HG03045 (cell line): ENCODE data around the gene KHDRBS2.

Experiments
- ATAC-seq: cut with Tn5 transposase; IDR thresholded peaks from one replicate; pipeline ENCODE4 v1.9.1; 2021; ENCODE audit warnings: mild to moderate bottlenecking, moderate library complexity; ENCODE audit not compliant: unreplicated experiment

Gene KHDRBS2

DNA sequence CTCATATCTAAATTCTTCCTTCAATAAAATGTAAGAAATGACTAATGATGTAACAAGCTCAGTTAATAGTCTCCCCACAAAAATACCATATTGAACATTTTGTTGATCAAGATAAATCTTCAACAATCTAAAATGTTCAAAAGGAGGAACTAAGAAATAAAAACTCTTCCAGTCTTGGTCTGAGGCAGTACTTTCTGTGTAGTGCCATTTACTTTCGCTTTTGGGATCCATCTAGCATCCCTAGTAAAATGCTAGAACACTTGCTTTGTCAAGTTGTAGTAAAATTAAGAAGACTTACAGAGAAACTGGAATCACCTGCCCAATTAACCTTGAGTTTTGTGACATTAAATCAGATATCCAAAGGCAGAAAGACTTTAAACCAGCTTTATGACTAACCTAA lies 246.4 kb downstream of the KHDRBS2 start:
- ATAC-seq = no peak

DNA sequence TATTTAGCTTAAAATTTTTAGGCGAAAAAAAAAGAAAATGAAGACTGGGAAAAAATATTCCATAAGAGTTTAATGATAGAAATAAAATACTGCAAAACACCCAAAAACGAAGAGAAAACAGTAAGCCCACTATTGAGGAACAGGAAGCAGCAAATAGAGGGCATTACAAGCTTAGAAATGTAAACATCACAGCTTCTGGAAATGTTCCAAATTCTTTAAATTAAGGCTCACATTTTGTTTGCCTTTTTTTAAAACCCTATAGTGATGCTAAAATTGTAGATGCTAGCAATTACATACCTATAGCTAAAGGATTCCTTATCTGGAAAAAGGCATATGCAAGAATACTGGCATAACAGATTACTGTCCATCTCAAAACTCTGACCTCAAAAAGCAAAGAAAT lies 248.6 kb downstream of the KHDRBS2 start:
- ATAC-seq = no peak

DNA sequence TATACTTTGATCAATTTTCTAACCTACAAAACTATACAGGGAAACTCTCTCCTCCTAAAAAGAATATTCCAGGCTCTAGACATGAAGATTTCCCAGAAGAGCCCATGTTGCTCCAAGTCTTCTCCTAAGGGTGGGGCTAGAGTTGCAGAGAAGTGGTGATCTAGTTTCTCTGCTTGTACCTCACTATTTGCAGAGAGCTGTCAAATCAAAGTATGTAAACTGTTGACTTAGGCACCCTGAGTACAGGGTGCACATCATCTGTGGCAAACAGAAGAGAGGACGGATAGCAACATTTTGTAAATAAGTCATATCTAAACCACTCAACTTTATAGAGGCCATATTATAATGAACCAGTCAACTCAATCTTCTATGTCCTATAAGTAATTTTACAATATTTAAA lies 250.1 kb downstream of the KHDRBS2 start:
- no peak for ATAC-seq

DNA sequence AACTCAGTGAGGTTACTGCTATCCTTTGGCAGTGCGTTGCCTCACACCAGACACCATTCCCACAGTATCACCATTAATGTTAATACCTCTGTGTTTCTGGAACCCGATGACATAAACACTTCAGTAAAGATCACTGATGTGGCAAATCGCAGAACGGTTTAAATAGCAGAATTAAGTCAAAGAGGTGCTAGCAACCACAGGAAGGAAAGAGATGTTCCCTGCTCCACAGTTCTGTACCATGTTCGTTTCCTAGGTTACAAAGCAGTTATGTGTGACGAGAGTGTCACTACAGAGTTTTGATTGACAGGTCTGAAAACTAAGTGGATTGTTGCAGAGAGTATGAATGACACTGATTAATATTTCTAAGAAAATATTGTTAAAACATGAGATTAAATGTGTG lies 272.3 kb downstream of the KHDRBS2 start:
- ATAC-seq = no peak

DNA sequence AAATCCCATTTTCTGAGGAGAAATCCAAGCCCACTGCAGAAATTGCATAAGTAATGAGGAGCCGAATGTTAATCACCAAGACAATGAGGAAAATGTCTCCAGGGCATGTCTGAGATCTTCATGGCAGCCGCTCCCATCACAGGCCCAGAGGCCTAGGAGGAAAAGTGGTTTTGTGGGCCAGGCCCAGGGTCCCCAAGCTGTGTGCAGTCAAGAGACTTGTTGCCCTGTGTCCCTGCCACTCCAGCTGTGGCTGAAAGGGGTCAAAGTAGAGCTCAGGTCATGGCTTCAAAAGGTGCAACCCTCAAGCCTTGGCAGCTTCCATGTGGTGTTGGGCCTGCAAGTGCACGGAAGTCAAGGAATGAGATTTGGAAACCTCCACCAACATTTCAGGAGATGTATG lies 276.6 kb downstream of the KHDRBS2 start:
- no peak for ATAC-seq

DNA sequence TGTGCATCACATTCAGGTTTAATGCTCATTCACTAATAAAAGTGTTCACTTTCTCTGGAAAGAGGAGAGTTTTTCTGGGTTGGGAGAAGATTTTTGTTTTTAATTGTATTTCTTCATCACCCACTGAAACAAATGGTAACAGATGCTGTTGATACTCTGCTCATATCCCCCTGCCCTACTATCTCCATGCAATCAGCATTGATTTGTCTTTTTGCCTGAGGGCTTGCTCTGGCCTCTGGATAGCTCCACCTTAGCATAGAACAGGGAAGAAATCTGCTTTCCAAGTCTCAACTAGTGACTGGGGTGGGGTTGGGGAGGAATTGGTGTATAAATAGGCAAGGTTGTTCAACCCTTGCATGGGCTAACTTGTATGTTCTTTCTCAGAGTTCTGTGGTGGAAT lies 296.4 kb downstream of the KHDRBS2 start:
- no peak for ATAC-seq

DNA sequence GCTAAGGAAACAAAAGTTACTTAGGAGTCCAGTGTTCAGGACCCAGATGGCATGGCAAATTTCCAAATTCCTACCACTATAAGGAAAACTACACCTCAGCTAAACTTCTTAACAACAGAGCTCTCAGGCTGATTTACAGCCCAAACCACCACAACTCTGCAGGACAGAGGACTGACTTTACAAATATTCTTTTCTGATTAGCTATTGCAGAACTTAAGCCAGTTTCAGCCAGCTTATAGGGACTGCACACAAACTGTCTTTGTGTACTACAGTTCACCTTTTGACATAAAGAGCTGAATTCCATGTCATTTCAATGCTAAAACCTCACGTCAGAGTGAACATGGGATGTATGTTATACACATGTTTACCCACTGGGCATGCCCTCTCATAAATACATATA lies 305.4 kb downstream of the KHDRBS2 start:
- ATAC-seq = no peak

DNA sequence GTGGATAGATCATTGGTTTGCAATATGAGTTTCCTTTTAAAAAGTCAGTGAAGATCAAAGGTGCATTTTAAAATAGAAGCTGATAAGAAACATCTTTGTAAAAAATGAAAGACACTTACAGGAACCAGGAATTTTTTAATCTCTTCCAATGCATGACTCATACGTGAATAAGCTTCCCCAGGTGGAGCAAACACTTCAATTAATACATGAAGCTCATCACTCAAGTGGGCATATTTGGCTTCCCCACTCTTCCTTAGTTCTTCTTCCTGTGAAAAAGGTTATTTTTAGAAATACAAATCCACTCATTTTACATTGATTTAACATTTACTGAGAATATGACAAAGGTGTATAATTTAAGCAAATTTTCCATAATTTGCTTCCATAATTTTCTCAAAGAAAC lies 308.1 kb downstream of the KHDRBS2 start:
- no peak for ATAC-seq

DNA sequence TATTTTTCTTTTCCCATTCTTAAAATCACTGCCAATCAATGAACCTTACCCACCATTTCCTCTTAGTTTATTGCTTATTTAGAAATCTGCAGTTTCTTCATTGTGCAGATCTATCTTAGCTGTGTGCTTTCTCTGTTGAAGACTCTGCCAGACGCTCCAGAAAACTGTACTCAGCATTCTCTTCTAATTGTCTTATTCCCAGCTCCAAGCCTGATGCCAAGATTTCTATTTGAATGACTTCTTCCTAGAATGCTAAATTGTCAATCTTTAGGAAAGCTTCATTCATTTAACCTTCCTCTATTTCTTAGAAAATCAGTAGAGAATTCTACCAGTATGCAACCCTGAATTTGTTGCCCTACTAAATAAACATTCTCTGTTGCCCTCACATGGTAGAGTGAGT lies 308.9 kb downstream of the KHDRBS2 start:
- no peak for ATAC-seq

DNA sequence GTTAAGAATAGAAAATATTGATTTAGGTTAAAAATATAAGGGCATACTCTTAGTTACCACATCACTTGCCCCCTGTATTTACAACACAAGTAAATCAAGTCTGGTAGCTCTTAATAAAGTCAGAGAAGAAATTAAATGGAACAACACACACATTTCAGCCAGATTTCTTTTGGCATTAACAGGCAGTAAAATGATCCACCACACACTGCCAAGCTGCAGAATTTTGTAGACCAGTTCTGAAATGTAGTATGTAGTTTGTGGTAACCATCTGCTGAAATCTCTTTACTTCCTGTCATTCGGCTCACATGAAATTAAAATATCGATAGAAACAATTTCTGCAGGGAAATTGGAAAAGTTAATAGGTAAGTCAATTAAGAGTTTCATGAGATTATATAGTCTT lies 326.8 kb downstream of the KHDRBS2 start:
- ATAC-seq = no peak

DNA sequence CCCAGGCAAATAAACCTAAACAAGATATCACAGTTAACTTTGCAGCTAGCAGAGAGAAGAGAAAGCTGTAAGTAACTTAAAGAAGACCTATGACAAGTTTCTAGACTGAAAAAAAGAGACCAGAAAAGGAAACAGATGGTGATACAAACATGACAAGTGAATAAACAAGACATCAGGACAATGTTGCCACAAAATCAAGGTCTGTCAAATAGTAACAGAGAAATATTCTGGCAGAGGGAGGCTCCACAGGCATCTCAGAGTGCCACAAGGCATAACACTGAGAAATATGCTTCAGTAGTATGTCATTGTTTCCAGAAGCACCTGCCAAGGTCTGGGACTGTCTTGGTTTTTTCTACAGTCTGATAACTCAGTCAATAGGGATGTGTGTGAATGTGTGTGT lies 332.2 kb downstream of the KHDRBS2 start:
- ATAC-seq = no peak

DNA sequence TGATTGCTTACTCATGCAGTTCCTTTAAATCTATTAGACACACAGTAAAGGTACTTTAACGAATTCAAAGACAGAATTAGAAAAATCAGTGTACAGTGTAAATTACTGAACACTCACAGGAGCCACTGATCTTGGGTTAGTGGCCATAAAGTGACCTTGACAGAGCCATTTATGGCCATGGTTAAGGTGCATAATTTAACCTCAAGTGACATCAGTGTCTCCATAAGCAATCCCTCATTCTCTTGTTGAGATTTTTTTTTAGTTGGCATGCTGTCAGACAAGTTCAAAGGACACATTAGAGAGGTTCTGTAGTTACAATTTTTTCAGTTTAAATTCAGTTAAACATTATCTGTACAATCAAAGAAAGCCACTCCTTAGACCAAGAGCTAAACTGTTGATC lies 334.4 kb downstream of the KHDRBS2 start:
- ATAC-seq = no peak

DNA sequence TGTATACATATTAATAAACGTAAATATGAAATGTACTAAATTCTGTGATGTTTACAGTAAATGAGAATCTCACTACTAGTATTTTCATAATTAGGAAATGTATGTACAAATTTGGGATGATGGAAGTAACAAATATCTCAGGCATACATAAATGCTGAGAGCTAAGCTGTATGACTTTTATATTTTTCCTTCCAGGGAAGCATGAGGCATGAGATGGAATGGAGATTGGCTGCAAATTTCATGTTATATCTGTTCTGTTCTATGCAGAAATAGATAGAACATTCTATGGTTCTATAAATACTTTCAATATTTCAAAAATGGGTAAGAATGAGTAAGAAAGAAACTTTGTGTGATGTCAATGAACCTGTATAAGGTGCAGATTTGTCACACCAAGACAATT lies 335.2 kb downstream of the KHDRBS2 start:
- no peak for ATAC-seq

DNA sequence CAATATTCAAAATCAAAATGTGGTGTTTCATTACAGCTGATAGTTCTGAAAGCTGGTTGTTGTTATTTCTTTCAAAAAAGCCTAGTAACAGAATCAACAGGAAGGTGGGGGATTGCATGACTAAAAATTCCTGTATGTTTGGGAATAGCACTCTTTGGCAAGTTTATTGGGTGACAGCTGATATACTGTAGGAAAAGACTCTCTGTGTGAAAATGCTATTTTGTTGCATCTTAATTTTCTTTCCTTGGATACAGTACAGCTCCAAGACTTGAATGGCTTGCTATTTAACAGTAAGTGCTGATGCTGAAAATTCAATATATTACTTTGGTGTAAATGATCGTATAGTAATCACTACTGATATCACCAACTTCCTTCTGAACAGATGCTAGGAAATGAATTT lies 336.1 kb downstream of the KHDRBS2 start:
- ATAC-seq = no peak

DNA sequence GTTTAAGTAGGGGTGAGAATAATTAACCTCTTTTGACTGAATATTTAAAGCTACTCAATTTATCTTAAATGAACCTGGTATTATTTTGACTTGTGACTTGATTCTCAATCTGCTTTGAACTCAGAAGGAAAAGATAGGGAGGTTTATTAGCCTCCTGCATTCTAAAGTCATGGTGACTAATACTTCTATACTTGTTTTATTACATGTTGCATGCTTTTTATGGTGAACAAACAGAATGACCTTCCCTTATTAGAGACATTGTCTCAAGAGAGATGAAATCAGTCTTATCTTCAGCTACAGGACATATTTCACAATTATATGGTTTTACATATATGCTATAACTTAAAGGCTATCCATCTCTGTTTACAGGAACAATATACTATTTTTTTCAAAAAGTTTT lies 336.9 kb downstream of the KHDRBS2 start:
- no peak for ATAC-seq

DNA sequence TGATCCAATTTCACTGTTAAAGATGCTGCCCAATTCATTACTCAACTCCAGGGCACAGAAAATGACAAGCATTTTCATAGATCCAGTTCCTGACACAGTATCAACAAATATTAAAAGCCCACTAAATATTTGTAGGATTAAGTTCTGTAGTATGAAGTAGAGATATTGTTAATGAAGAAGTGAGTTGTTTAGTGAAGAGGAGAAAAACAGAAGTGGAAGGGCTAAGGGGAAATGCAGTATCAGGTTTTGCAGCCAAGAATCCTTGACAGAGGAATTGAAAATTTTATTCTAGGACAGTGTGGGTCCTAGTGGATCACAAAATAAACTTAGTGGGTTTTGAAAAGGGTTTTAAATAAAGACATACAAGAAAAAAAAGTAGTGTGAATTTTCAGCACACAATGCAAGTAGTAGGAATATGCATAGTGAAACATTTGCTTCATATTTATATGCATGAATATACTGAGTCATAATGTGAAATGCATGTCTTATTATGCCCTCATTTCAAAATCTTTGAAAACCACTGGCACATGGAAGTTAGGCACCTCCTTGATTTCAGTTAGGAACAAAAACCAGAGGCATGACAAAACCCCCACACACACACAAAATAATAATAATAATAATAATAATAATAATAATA lies 338.6 kb downstream of the KHDRBS2 start:
- no peak for ATAC-seq

DNA sequence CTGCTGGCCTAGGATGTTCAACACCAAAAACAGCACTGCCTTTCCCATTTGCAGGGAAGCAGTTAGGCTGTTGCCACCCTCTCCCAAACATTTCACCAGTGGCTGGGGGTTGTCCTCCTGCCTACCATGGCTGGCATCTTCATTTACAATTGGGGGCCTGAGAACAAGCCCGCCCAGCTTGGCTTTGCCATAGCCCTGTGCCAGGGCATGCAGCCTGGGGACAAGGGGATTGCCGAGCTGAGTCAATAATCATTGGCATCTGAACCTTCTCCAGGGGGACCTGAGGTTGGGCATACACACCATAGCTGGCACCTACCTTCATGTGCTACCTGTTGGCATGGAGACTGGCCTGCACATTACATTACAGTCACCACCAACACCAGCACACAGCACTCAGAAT lies 345.1 kb downstream of the KHDRBS2 start:
- ATAC-seq = no peak

DNA sequence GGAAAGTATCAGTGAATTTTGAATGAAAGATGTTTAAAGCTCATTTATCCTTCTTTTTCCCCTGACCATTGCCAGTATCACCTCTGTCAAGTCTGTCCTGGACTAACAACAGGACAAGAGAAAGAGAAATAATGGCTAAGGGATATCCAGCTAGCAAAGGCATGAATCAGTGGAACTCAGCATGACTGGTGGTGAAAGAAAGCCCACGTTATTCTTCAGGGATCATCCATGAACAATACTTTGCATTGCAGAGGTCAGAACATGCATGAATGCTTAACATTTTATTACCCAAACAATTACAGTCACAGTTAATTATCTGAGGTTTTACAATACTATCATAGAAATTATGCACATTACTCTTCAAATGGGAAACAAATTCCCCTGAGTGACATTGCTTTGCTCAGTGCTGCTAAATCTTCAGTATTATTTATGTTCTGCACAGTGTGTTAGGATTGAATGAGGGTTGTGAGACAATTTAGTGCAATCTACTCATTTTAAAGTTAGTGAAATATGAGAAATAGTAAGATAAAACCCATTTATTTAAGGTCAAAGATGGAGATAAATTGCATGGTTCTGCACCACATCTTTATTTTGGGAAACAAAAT lies 350.7 kb downstream of the KHDRBS2 start:
- ATAC-seq = no peak

DNA sequence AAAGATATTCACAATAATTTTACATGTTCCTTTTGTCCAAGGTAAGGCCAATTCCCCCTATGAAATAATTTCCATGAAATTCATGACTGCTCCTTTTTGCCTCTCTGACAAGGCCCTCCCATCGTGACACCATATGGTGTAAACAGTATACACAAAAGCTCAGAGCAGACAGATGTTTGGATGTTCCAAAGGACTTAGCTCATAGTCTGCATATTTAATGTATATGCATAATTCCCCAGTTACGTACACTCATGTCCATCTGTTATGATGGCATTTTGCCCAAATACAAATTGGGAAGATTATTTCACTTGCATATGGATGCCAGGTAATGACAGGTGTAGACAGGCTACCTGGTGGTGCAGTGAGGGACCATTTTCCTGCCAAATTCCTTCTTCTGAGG lies 376.5 kb downstream of the KHDRBS2 start:
- no peak for ATAC-seq

DNA sequence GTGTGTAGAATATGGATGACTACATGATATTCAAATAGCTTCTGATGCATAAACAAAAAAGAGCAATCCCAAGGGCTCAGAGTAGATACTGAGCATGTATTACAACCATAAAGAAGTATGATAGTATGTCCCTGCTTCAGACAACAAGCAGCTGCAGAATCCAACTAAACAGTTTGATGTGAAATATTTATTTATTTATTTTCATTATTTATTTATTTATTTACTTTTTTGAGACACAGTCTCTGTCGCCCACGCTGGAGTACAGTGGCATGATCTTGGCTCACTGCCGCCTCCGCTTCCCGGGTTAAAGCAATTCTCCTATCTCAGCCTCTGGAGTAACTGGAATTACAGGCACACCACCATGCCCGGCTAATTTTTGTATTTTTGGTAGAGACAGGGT lies 384.3 kb downstream of the KHDRBS2 start:
- no peak for ATAC-seq

DNA sequence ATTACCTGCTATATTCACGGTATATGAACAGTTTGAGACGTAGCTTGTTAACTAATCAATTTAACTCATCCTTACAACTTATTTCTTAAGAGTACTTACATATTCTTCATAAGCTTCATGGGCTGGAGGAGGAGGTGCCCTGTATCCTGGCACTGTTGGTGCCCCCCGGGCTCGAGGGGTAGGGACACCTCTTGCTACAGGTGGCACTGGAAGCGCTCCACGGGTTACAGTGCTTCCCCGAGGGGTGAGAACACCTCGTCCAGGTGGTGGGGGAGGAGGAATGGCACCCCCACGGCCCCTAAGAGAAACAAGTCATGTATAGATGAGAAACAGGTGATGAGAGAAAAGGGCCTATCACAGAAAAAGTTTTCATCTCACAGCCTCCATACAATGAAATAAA lies 391.5 kb downstream of the KHDRBS2 start:
- no peak for ATAC-seq

DNA sequence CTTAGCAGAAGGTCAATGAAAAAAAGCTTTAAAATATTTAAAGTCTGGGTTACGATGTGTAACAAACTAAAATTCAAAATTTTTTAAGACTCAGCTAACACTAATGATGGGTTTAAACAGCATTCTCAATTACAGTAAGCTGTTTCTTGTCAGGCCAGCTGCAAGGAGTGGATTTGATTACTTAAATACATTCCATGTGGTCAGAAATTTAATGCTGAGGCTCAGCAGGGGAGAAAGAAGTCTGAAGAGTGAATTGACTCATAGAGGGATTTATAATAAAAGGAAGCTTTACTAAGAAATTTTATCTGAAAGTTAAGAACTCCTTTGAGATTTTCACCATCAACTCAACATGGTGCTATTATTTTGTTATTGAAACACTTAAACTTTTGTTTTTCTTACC lies 398.6 kb downstream of the KHDRBS2 start:
- no peak for ATAC-seq

DNA sequence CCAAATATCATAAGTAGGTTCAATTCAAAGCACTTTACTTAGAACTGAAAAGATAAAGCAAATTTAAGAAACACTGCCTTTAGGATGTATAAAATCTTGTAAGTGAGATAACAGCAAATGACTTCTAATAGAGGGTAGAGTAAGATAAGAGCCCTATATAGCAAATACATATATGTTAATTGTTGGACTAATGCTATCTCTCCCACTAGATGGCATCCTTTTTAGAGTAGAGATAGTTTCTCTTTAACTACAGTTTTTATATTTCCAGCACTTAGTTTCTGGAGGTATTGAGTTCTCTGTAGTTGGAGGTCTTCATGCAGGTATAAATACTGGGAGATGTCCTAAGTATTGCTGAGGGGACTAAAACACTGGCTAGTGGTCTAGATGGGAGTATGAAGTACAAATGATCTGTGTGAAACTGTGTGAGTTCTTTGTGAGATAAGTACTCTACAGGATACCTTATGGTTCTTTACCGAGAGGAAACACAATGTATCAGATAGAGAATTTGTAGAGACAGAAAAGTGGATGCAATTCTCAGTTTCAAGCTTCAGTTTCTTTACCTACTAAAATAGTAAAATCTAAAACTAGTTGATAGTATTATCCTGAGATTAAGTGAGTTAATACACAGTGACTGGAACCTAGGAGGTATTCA lies 399.3 kb downstream of the KHDRBS2 start:
- ATAC-seq = no peak
